ENCODE data around the gene TRRAP.

GRCh38 chr7:98866351-98866750 is 12.0 kb upstream of the TRRAP start:
- no peak for TF ChIP-seq CTCF (IDR thresholded peaks at IDR 0.05; ENCODE audit: insufficient read depth, low read length)
- TF ChIP-seq POLR2AphosphoS5 (IDR thresholded peaks at IDR 0.05; ENCODE audit: low read depth), result no peak
- TF ChIP-seq SPI1 (IDR thresholded peaks at IDR 0.05; ENCODE audit: borderline replicate concordance, low read depth), result no peak
